OCI-LY7 (cell line): ENCODE data around the gene ZNF627. TPM values are rescaled to one million over a fixed set of nuclear protein-coding genes. Genes with fewer than 3 reads are reported as not detected.

ENCODE experiments used
- BruUV-seq: library from RNA; stranded (reverse); fragments of 400-500 nt; replicated peaks from 2 replicates; lab custom pipeline; 2021; lab: Mats Ljungman, UMichigan
- CTCF ChIA-PET: fragments of 300-600 bp; sonication (Branson Sonifier 250); formaldehyde crosslinking; loops from one replicate; lab custom pipeline; 2022; ENCODE audit warnings: antibody characterized with exemption; ENCODE audit not compliant: unreplicated experiment; lab: Charles Lee
- POLR2A ChIA-PET: fragments of 300-600 bp; sonication (Branson Sonifier 250); formaldehyde crosslinking; loops from one replicate; lab custom pipeline; 2022; ENCODE audit warnings: antibody characterized with exemption; lab: Charles Lee
- DNase-seq: peaks from one replicate; pipeline ENCODE4 v3.0.0-alpha.2; 2015; ENCODE audit warnings: low spot score
- H2AFZ ChIP-seq: fragments of 200-600 bp; sonication (generic), shearing (Covaris generic); 2 replicates; pipeline ENCODE4 v1.6.1; 2014; ENCODE audit warnings: mild to moderate bottlenecking, antibody characterized with exemption, low read length, moderate library complexity
- H3K27ac ChIP-seq: fragments of 200-600 bp; sonication (generic); 2 replicates; pipeline ENCODE4 v1.5.1; 2014; ENCODE audit warnings: mixed run types, low read depth, mild to moderate bottlenecking, moderate library complexity, low read length, inconsistent platforms; ENCODE audit not compliant: poor library complexity, severe bottlenecking
- H3K36me3 ChIP-seq: fragments of 200-600 bp; sonication (generic); 2 replicates; pipeline ENCODE4 v1.6.1; 2014; ENCODE audit warnings: mild to moderate bottlenecking, antibody characterized with exemption, low read length, moderate library complexity, mixed read lengths; ENCODE audit not compliant: insufficient read depth
- H3K4me1 ChIP-seq: fragments of 200-600 bp; sonication (generic); 2 replicates; pipeline ENCODE4 v1.5.1; 2014; ENCODE audit warnings: mild to moderate bottlenecking, low read length; ENCODE audit not compliant: insufficient read depth, poor library complexity, severe bottlenecking
- H3K4me2 ChIP-seq: fragments of 200-600 bp; sonication (generic); 2 replicates; pipeline ENCODE4 v1.6.1; 2014; ENCODE audit warnings: mild to moderate bottlenecking, low read length
- H3K4me3 ChIP-seq: fragments of 200-600 bp; sonication (generic); 2 replicates; pipeline ENCODE4 v1.5.1; 2014; ENCODE audit warnings: mild to moderate bottlenecking, low read depth, low read length; ENCODE audit not compliant: poor library complexity, severe bottlenecking
- H3K79me2 ChIP-seq: fragments of 200-600 bp; sonication (generic); 2 replicates; pipeline ENCODE4 v1.6.1; 2016; ENCODE audit warnings: low read depth, mild to moderate bottlenecking, low read length, moderate library complexity, mixed read lengths; ENCODE audit not compliant: insufficient read depth
- H3K9me2 ChIP-seq: fragments of 200-600 bp; sonication (generic); 2 replicates; pipeline ENCODE4 v1.6.1; 2016; ENCODE audit warnings: mild to moderate bottlenecking, low read length, mixed read lengths; ENCODE audit not compliant: insufficient read depth
- H3K9me3 ChIP-seq: fragments of 200-600 bp; sonication (generic); 2 replicates; pipeline ENCODE4 v1.6.1; 2014; ENCODE audit warnings: mild to moderate bottlenecking, mixed run types, low read length, mixed read lengths
- H4K20me1 ChIP-seq: fragments of 200-600 bp; sonication (generic); 2 replicates; pipeline ENCODE4 v1.6.1; 2014; ENCODE audit warnings: mild to moderate bottlenecking, antibody characterized with exemption, low read length, moderate library complexity, mixed read lengths; ENCODE audit not compliant: insufficient read depth
- EZH2phosphoT487 ChIP-seq: fragments of 200-600 bp; sonication (generic); IDR thresholded peaks from 2 replicates; pipeline ENCODE4 v1.6.1; 2018; ENCODE audit warnings: low read depth, borderline replicate concordance, mild to moderate bottlenecking, mixed run types, antibody characterized with exemption, low read length, moderate library complexity, mixed read lengths
- intact Hi-C: fragments of 100-400 bp; cut with micrococcal nuclease; formaldehyde crosslinking; loops from one replicate; pipeline ENCODE4 v1.10.0; 2022; ENCODE audit not compliant: unreplicated experiment
- total RNA-seq, 2 experiments: library from RNA; depleted of rRNA in 1 of 2; stranded (reverse); fragments of >200 nt in 1 of 2; shearing (Covaris generic) in 1 of 2; gene quantifications; 2 replicates each; pipeline ENCODE4 v1.2.3, GENCODE V29; 2014 to 2022
- TF ChIP-seq, protein P1 (sequence below): fragments of 200-600 bp; sonication (generic); conservative IDR thresholded peaks from 2 replicates; pipeline ENCODE4 v1.5.1; 2014; ENCODE audit warnings: mild to moderate bottlenecking, antibody characterized with exemption, low read length, moderate library complexity, mixed read lengths

The ZNF627 gene
- total RNA-seq, 2 experiments from 2014 or later = 11.0 to 16.8 TPM

GRCh38 chr19:11581740-11582139, 15.5 kb upstream of the ZNF627 start:
- H2AFZ ChIP-seq = peak overlapping the region; percentile 29; the same call in 1 of the 2 replicates

GRCh38 chr19:11586331-11586730, 11.0 kb upstream of the ZNF627 start:
- no peak for DNase-seq
- ChIA-PET POLR2A (no interaction called here), CTCF (interaction anchor here (0.9 kb wide), 1 partner anchor 28 kb away, joined by 3 read pairs; the partner anchor contains the start of gene ELOF1)
- Histone ChIP-seq H2AFZ (no peak overlapping the region), H3K36me3 (no peaks in the 10 kb centered on the region), H4K20me1 (no peaks in the 10 kb centered on the region), H3K27ac (no peak overlapping the region), H3K4me1 (peaks cover 38% of the 10 kb centered on the region), H3K4me2 (no peak overlapping the region), H3K9me2 (no peaks in the 10 kb centered on the region), H3K9me3 (no peaks in the 10 kb centered on the region), H3K4me3 (no peak overlapping the region), H3K79me2 (no peaks in the 10 kb centered on the region)
- no peak for TF ChIP-seq EZH2phosphoT487
- TF ChIP-seq, protein P1, sequence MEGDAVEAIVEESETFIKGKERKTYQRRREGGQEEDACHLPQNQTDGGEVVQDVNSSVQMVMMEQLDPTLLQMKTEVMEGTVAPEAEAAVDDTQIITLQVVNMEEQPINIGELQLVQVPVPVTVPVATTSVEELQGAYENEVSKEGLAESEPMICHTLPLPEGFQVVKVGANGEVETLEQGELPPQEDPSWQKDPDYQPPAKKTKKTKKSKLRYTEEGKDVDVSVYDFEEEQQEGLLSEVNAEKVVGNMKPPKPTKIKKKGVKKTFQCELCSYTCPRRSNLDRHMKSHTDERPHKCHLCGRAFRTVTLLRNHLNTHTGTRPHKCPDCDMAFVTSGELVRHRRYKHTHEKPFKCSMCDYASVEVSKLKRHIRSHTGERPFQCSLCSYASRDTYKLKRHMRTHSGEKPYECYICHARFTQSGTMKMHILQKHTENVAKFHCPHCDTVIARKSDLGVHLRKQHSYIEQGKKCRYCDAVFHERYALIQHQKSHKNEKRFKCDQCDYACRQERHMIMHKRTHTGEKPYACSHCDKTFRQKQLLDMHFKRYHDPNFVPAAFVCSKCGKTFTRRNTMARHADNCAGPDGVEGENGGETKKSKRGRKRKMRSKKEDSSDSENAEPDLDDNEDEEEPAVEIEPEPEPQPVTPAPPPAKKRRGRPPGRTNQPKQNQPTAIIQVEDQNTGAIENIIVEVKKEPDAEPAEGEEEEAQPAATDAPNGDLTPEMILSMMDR = no peak
- BruUV-seq = no TSS peak
- intact Hi-C loops = loop anchor here (2.0 to 5.0 kb wide), 2 partner anchors 34 to 50 kb away; no protein-coding TSS in a partner anchor

More at GRCh38 chr19:11581740-11582139, 15.5 kb upstream of the ZNF627 start:
- H3K79me2 ChIP-seq = no peaks in the 10 kb centered on the region; the same call in 1 of the 2 replicates
- no peaks in the 10 kb centered on the region for H3K9me2 ChIP-seq
- H3K4me3 ChIP-seq = peak overlapping the region; percentile 46
- H3K27ac ChIP-seq = peak overlapping the region; percentile 88
- intact Hi-C loops = no loop called here
- no TSS peak for BruUV-seq
- peak overlapping the region; percentile 56 for H3K4me2 ChIP-seq
- POLR2A ChIA-PET = interaction anchor here (0.6 to 2.5 kb wide), 3 partner anchors 11 to 450 kb away, joined by 4 to 8 read pairs (median 4); no protein-coding TSS in a partner anchor
- H3K36me3 ChIP-seq = no peaks in the 10 kb centered on the region
- CTCF ChIA-PET = no interaction called here
- peaks cover 70% of the 10 kb centered on the region for H3K4me1 ChIP-seq
- no peaks in the 10 kb centered on the region for H4K20me1 ChIP-seq
- TF ChIP-seq, protein P1 = no peak
- no peak for TF ChIP-seq EZH2phosphoT487
- DNase-seq = peak; percentile 92
- no peaks in the 10 kb centered on the region for H3K9me3 ChIP-seq
